GM12873 (cell line): ENCODE measurements around the gene AGO1.

ENCODE experiments used
- CTCF ChIP-seq: IDR thresholded peaks from 2 replicates; pipeline ENCODE4 v1.5.1; 2012; ENCODE audit warnings: low read depth, mild to moderate bottlenecking, moderate library complexity, low read length, control low read depth; ENCODE audit not compliant: insufficient read depth; ENCODE audit errors: missing control alignments

The AGO1 gene

GRCh38 chr1:35845766-35846165, 37.2 kb upstream of the AGO1 start:
- TF ChIP-seq CTCF = no peak

GRCh38 chr1:35847935-35848565, 35.0 kb upstream of the AGO1 start:
- no peak for TF ChIP-seq CTCF

- TF ChIP-seq CTCF = no peak
These were observed 33.0 kb upstream of the AGO1 start for GRCh38 chr1:35850051-35850450.

- no peak for TF ChIP-seq CTCF
These were observed 32.3 kb upstream of the AGO1 start for GRCh38 chr1:35850716-35851115.

- TF ChIP-seq CTCF = no peak
These were observed 31.7 kb upstream of the AGO1 start for GRCh38 chr1:35851132-35851869.

GRCh38 chr1:35852241-35852640, 30.8 kb upstream of the AGO1 start:
- TF ChIP-seq CTCF = no peak

- TF ChIP-seq CTCF = peak; percentile 9
These were observed 27.9 kb upstream of the AGO1 start for GRCh38 chr1:35854989-35855700.
